Gastroesophageal sphincter (tissue), 3 donors: ENCODE results near the gene RNF34.

ENCODE experiments used
- CTCF ChIP-seq, 4 experiments: fragments of 200-600 bp in 2 of 4; fragments of 450-650 bp in 2 of 4; sonication (generic) in 1 of 4; IDR thresholded peaks; one replicate each; pipeline ENCODE4 v1.5.1; 2017 to 2019; ENCODE audit warnings: antibody characterized with exemption in 4 of 4, mild to moderate bottlenecking in 2 of 4, moderate library complexity in 2 of 4
- POLR2A ChIP-seq, 2 donors: fragments of 450-650 bp; IDR thresholded peaks; one replicate each; pipeline ENCODE4 v1.6.1; 2017; ENCODE audit warnings: antibody characterized with exemption in 2 of 2, mild to moderate bottlenecking in 2 of 2, moderate library complexity in 1 of 2

- TF ChIP-seq POLR2A (IDR thresholded peaks at IDR 0.05) (no peak), CTCF (IDR thresholded peaks at IDR 0.05) (no peak)
These were observed 20.0 kb upstream of the RNF34 start for GRCh38 chr12:121379945-121380344.
